Adrenal gland (tissue), 5 donors: Measurements from ENCODE around the gene LIPC.

Experiments
- POLR2A ChIP-seq, 2 donors: fragments of 450-650 bp; IDR thresholded peaks; one replicate each; pipeline ENCODE4 v1.6.1; 2017; ENCODE audit warnings: antibody characterized with exemption in 2 of 2, mild to moderate bottlenecking in 2 of 2, moderate library complexity in 1 of 2
- TF ChIP-seq, protein P1 (sequence below), 6 experiments: fragments of 450-650 bp in 4 of 6; fragments of 200-600 bp in 2 of 6; sonication (generic) in 1 of 6; IDR thresholded peaks; 1 replicate in 5 of 6; 2 replicates in 1 of 6; pipeline versions ENCODE4 v1.5.1 to v1.8.0; 2016 to 2021; ENCODE audit warnings: antibody characterized with exemption in 6 of 6, mild to moderate bottlenecking in 2 of 6, moderate library complexity in 1 of 6
- donor health status: DM: no; HTN: no; CAD: no.

DNA sequence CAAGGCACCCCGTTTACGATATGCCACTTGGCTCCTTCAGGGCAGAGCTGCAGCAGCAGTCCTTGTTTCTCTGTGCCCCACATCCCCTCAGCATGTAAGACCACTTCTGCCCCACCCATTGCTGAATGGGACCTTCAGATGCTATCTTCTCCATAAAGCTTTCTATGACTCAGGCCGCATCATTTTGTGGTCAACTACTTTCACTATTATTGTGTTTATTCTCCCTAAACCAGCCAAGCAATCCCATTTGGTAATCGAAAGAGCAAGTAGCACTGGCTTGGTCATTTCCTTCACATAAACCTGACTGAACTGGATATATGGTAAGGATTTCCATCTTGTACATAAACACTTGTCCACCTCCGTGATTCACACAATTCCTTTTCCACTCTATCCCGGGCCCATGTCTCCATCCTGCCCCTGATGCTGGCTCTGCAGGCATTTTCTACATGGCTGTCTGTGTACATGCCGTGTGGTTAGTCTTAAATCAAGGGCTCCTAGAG is 25.7 kb downstream of the LIPC start:
- TF ChIP-seq, protein P1, sequence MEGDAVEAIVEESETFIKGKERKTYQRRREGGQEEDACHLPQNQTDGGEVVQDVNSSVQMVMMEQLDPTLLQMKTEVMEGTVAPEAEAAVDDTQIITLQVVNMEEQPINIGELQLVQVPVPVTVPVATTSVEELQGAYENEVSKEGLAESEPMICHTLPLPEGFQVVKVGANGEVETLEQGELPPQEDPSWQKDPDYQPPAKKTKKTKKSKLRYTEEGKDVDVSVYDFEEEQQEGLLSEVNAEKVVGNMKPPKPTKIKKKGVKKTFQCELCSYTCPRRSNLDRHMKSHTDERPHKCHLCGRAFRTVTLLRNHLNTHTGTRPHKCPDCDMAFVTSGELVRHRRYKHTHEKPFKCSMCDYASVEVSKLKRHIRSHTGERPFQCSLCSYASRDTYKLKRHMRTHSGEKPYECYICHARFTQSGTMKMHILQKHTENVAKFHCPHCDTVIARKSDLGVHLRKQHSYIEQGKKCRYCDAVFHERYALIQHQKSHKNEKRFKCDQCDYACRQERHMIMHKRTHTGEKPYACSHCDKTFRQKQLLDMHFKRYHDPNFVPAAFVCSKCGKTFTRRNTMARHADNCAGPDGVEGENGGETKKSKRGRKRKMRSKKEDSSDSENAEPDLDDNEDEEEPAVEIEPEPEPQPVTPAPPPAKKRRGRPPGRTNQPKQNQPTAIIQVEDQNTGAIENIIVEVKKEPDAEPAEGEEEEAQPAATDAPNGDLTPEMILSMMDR (IDR thresholded peaks at IDR 0.05), result no peak
- no peak for TF ChIP-seq POLR2A (IDR thresholded peaks at IDR 0.05)
